Heart right ventricle (tissue), 16 donors: Measurements from ENCODE around the gene HORMAD2. TPM values are rescaled to one million over a fixed set of nuclear protein-coding genes. Genes with fewer than 3 reads are reported as not detected.

Source experiments
- ATAC-seq, 8 donors: fragments of 200-7000 bp; cut with Tn5 transposase; one replicate each; pipeline ENCODE4 v1.9.1; 2020; ENCODE audit warnings: mild to moderate bottlenecking in 8 of 8, moderate library complexity in 8 of 8, moderate number of reproducible peaks in 1 of 8
- DNase-seq, 2 donors: peaks; one replicate each; pipeline ENCODE4 v3.0.0-alpha.2; 2020
- H3K27ac ChIP-seq, 10 donors: fragments of 200-600 bp; sonication (generic) in 2 of 10; one replicate each; pipeline versions ENCODE4 v1.5.0 to v1.8.0; 2020 to 2022; ENCODE audit warnings: mild to moderate bottlenecking in 3 of 10
- H3K27me3 ChIP-seq, 7 donors: fragments of 200-600 bp; one replicate each; pipeline ENCODE4 v1.8.0; 2021 to 2022; ENCODE audit warnings: mild to moderate bottlenecking in 2 of 7
- H3K36me3 ChIP-seq, 9 donors: fragments of 200-600 bp; sonication (generic) in 1 of 9; one replicate each; pipeline versions ENCODE4 v1.5.0 to v1.8.0; 2020 to 2022; ENCODE audit warnings: mild to moderate bottlenecking in 2 of 9
- H3K4me1 ChIP-seq, 9 donors: fragments of 200-600 bp; sonication (generic) in 1 of 9; one replicate each; pipeline versions ENCODE4 v1.5.0 to v1.8.0; 2020 to 2022; ENCODE audit warnings: mild to moderate bottlenecking in 4 of 9
- H3K4me3 ChIP-seq, 10 donors: fragments of 200-600 bp; sonication (generic) in 2 of 10; one replicate each; pipeline versions ENCODE4 v1.5.0 to v1.8.0; 2020 to 2022; ENCODE audit warnings: mild to moderate bottlenecking in 7 of 10, moderate library complexity in 2 of 10
- H3K9me3 ChIP-seq, 11 donors: fragments of 200-600 bp in 10 of 11; sonication (generic) in 2 of 11; one replicate each; pipeline versions ENCODE4 v1.5.0 to v1.8.0; 2013 to 2022; ENCODE audit warnings: mild to moderate bottlenecking in 2 of 11, control low read depth in 1 of 11, moderate library complexity in 1 of 11
- CTCF ChIP-seq, 9 donors: fragments of 200-600 bp; sonication (generic) in 2 of 9; IDR thresholded peaks; one replicate each; pipeline versions ENCODE4 v1.5.0 to v1.8.0; 2021 to 2022; ENCODE audit warnings: antibody characterized with exemption in 9 of 9, mild to moderate bottlenecking in 5 of 9, moderate library complexity in 1 of 9
- WGBS, 2 donors: extraction: QIAGEN DNeasy Blood & Tissue Kit; methylation state at CpG; one replicate each; pipeline ENCODE4 v1.1.7; 2013; ENCODE audit warnings: inconsistent platforms in 1 of 2; 5-methylcytosine and 5-hydroxymethylcytosine counted together
- intact Hi-C, 10 donors: fragments of 100-400 bp; cut with DNase I; formaldehyde crosslinking; loops; one replicate each; pipeline versions ENCODE4 v1.11.1 to v1.14.2; 2022
- polyA plus RNA-seq, 2 donors: library from polyadenylated mRNA; stranded (reverse); fragments of 200-250 nt; gene quantifications; one replicate each; pipeline ENCODE4 v1.2.3, GENCODE V29; 2013
- total RNA-seq, 10 donors: library from RNA; stranded (reverse); fragmentation: NEBNext Ultra II Directional in 3 of 10; extraction: Animal tissue kit (Norgen Biotek cat#: 25700) in 3 of 10; gene quantifications; one replicate each; pipeline versions ENCODE4 v1.2.1 to v1.2.4, GENCODE V29; 2021 to 2023
- donor health status: Arrhythmogenic right ventricular cardiomyopathy.
- donor health status: ischemic (EF 13 %, LVEDD 7.1; RV severe dilation, severe dysfunction).
- donor health status: healthy with polysubstance abuse.
- donor health status: DM: no; HTN: yes; CAD: no.
- donor health status: DM: no; HTN: no; CAD: no.
- donor health status: ischemic (EF 25% LVEDD 6.9; RV normal size, moderate dysfunction).
- donor health status: ischemic (EF 25% LVEDD 5.7; RV mildly dilated, moderate dysfunction).
- donor health status: healthy.
- donor health status: DM: yes; HTN: yes; CAD: no.
- donor health status: Ischemic cardiomyopathy.
- donor health status: ischemic (EF 35%, LVEDD 5.7; RV mildly dilated, moderate dysfunction).
- donor health status: nonischemic (EF 11% LVEDD 7.7; RV severe dilation, severe dysfunction).
- donor health status: DM: yes; HTN: yes; CAD: no.
- donor health status: PGD.
- donor health status: ischemic (EF 29% LVEDD 5.4; RV normal size, mild dysfunction).
- donor health status: nonischemic (EF 23%, LVEDD 6.1; RV moderate dilation, normal function).

Gene HORMAD2
- total and polyA plus RNA-seq, 12 donors, result not detected

GRCh38 chr22:30216710-30217109 lies 136.4 kb downstream of the HORMAD2 start:
- Histone ChIP-seq H3K27ac (no peak overlapping the region), H3K4me1 (peaks cover 0 to 32% (median 5%) of the 10 kb centered on the region in 9 donors), H3K36me3 (no peaks in the 10 kb centered on the region), H3K9me3 (no peaks in the 10 kb centered on the region), H3K4me3 (no peak overlapping the region), H3K27me3 (peaks cover 0 to 79% (median 68%) of the 10 kb centered on the region in 7 donors)
- WGBS, 2 donors, result 74 to 75% methylated on average over 10 of the region's 10 CpGs
- intact Hi-C loops, result no loop called here
- TF ChIP-seq CTCF (IDR thresholded peaks at IDR 0.05), result no peak
- ATAC-seq, result no peak
- no peak for DNase-seq

GRCh38 chr22:30217698-30218560 lies 137.7 kb downstream of the HORMAD2 start:
- ATAC-seq (peak in 1 of 8 donors; percentile 38), DNase-seq (no peak)
- peak overlapping the region in 1 of 10 donors; percentile 14 for H3K27ac ChIP-seq
- no peaks in the 10 kb centered on the region for H3K9me3 ChIP-seq
- no peaks in the 10 kb centered on the region for H3K36me3 ChIP-seq
- peaks cover 0 to 26% (median 2%) of the 10 kb centered on the region in 9 donors for H3K4me1 ChIP-seq
- intact Hi-C loops, result no loop called here
- WGBS, 2 donors, result 84 to 87% methylated on average over 23 of the region's 23 CpGs
- H3K4me3 ChIP-seq, result no peak overlapping the region
- no peak for TF ChIP-seq CTCF (IDR thresholded peaks at IDR 0.05)
- peaks cover 0 to 82% (median 73%) of the 10 kb centered on the region in 7 donors for H3K27me3 ChIP-seq

GRCh38 chr22:30219049-30219654 lies 138.9 kb downstream of the HORMAD2 start:
- DNase-seq (no peak), ATAC-seq (no peak)
- WGBS, 2 donors, result 77 to 81% methylated on average over 8 of the region's 8 CpGs
- H3K36me3 ChIP-seq, result no peaks in the 10 kb centered on the region
- peaks cover 0 to 28% (median 0%) of the 10 kb centered on the region in 9 donors for H3K4me1 ChIP-seq
- TF ChIP-seq CTCF (IDR thresholded peaks at IDR 0.05), result no peak
- peaks cover 0 to 90% (median 84%) of the 10 kb centered on the region in 7 donors for H3K27me3 ChIP-seq
- intact Hi-C loops, result no loop called here
- no peaks in the 10 kb centered on the region for H3K9me3 ChIP-seq
- no peak overlapping the region for H3K27ac ChIP-seq
- no peak overlapping the region for H3K4me3 ChIP-seq

- no peaks in the 10 kb centered on the region for H3K9me3 ChIP-seq
- no peaks in the 10 kb centered on the region for H3K36me3 ChIP-seq
- H3K27ac ChIP-seq, result peak overlapping the region in 1 of 10 donors; percentile 58
- peaks cover 0 to 32% (median 0%) of the 10 kb centered on the region in 9 donors for H3K4me1 ChIP-seq
- H3K27me3 ChIP-seq, result peaks cover 0 to 91% (median 84%) of the 10 kb centered on the region in 7 donors
- ATAC-seq (no peak), DNase-seq (no peak)
- no peak for TF ChIP-seq CTCF (IDR thresholded peaks at IDR 0.05)
- intact Hi-C loops, result no loop called here
- H3K4me3 ChIP-seq, result no peak overlapping the region
Observed at GRCh38 chr22:30219668-30220278, 139.5 kb downstream of the HORMAD2 start.
